GM19023 (cell line): ENCODE measurements around the gene CUX1.
A peak's percentile ranks its signal among the peaks of the same experiment; 100 is the strongest.

Experiments used
- ATAC-seq: cut with Tn5 transposase; IDR thresholded peaks from one replicate; pipeline ENCODE4 v1.9.1; 2021; ENCODE audit warnings: mild to moderate bottlenecking, moderate library complexity; ENCODE audit not compliant: unreplicated experiment

CUX1 gene

DNA sequence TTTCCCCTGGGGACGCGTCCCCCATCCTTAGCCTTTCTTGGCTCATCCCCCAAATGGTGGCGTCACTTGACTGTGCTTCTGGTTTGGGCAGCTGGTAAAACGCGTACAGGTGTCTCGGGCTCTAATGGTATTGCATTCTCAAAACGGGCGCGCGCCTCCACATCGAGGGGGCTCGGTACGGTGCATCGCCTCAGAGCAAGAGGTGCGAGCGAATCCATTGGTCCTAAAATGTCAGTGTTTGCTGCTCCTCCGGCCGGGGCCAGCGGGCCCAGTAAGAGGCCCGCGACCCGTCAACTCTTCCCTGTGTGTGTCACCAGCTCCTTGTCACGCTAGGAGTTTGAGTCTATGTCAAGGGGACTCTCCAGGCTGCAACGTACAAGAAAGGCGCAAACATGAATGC is 378.6 kb downstream of the CUX1 start:
- no peak for ATAC-seq

DNA sequence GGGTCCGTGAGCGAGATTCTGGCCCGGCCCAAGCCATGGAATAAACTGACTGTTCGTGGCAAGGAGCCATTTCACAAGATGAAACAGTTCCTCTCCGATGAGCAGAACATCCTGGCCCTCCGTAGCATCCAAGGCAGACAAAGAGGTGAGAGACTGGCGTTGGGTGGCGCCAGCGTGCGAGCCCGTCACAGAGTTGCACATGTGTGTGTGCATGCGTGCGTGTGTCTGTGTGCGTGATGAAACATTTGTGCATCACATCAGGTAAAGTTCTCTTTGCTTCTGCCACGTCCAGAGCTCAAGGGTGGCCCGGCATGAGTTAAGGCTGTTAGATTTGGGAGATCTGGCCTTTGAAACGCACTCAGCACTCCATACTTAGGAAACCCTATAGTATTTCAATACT is 379.7 kb downstream of the CUX1 start:
- no peak for ATAC-seq

DNA sequence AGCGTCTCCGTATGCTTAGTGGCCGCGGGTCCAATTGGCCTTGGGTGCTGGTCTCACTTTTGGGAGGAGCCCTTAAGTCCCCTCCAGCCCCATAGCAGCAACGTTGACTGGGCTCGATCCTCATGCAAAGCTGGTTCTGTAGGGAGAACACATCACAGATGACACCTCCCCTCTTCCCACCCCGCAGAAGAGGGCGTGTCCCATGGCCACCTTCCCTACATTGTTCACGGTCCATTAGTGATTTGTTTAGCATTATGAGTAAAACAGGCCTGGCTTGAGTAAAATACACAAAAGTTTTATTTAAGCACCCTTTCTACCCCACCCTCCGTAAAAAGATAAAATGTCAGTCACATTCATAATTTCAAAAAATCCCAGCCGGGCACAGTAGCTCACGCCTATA is 380.2 kb downstream of the CUX1 start:
- no peak for ATAC-seq

DNA sequence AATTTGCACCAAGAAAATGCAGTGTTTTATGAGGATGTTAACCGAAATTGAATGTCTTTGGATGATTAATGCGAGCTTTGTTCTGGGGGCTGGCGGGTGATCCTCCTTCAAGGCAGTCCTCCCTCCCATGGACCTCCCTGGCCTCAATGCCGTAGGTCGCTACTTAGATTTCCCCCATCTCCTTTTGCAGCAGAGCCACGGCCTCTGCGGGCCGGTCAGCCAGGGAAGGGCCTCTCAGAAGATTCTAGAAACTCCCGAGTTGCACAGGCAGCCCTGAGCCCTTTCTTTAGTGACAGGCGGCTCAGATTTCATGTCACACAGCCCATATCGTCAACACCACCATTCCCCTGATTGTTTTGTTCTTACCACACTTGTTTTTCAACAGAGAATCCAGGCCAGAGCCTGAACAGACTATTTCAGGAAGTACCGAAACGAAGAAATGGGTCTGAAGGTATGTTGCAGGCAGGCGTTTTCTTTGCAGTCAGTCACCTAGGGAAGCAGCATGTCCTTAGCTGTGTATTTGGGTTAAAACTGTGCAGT is 381.1 kb downstream of the CUX1 start:
- no peak for ATAC-seq

DNA sequence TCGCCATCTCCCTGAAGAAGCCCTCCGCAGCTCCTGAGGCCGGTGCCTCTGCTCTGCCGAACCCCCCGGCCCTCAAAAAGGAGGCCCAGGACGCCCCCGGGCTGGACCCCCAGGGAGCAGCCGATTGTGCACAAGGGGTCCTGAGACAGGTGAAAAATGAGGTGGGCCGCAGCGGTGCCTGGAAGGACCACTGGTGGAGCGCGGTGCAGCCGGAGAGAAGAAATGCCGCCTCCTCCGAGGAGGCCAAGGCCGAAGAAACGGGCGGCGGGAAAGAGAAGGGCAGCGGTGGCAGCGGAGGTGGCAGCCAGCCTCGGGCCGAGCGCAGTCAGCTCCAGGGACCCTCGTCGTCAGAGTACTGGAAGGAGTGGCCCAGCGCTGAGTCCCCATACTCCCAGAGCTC is 384.1 kb downstream of the CUX1 start:
- ATAC-seq: no peak

DNA sequence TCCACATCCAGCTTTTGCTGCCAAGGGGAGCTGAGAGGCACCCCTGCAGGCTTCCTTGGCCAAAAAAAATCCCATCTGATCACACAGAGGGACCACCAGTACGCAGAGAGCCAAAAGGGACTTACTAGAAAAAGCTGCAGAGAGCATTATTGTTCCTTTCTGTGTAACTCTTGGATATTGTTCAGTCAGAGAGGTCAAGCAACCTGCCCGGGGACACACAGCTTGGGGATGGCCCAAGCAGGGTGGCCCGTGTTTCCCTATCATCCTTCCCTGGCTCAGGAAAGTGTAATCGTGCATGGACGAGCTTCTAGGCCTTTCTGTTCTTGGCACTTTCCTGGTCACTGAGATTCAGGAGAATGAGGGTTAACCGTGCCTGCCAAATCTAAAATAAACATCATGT is 385.1 kb downstream of the CUX1 start:
- ATAC-seq: no peak

DNA sequence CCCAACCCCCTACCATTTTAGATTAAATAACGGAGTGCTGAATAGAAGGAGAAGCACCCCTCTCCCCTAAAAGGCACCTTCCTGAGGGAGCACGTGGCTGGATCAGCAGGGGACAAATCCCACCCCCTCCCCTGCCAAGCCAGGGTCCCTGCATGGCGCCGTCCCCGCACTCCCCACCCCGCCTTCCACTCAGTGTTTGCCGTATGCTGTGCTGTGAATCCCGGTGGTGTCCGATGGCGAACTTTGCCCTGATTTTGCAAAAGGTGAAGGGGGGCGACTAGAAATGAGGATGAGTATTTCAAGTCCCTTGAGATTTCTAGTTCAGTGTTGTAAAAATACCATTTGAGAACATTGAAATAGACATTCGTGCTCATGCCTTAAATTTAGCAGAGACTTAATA is 385.8 kb downstream of the CUX1 start:
- no peak for ATAC-seq

DNA sequence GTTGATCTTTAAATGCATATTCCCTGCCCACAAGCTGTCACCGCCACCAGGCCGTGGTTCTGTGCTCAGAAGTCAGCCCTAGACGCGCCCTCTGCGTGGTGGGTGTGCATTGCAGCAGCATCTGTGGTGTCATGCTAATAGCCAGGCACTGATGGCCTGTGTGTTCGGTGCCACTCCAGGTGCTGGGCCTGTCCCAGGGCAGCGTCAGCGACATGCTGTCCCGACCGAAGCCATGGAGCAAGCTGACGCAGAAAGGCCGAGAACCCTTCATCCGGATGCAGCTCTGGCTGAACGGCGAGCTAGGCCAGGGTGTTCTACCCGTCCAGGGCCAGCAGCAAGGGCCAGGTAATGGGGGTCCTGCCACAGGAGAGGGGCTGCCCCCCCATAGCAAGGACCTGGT is 386.8 kb downstream of the CUX1 start:
- no peak for ATAC-seq

DNA sequence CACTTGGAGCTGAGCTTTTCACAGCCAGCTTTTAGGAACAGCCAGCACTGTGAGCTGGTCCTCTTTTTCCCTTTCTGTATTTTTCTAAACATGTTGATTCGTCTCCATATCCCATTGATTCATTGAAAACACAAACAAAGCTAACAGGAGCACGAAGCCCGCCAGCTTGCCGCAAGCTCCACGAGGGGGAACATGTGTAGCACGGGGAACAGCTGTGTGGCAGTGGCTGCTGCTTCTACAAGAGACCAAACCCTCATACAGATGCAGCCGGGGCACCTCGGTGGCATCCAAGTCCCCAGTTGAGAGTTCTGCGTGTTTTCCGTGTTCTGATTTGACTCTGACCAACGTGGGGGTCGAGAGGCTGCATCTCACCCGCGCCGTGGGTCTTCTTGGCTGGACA is 388.5 kb downstream of the CUX1 start:
- ATAC-seq: no peak

DNA sequence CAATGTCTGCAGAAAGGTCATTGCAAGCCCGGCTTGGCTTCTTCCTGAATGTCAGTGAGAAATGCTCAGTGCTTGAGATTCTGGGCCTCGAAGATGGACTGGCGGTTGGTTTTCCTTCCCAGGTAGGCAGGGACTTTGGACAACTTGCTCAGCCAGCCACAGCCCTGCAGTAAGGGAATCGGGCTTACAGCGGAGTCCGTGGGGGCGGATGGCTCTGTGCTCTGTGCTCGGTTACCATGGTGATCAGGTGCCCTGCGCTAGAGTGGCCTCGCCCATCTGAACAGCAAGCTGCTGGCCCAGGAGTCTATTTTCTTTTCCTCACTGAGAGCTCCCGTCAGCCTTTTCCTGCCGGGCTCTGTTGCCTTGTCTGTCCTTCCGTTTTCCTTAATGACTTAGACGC is 391.4 kb downstream of the CUX1 start:
- no peak for ATAC-seq

DNA sequence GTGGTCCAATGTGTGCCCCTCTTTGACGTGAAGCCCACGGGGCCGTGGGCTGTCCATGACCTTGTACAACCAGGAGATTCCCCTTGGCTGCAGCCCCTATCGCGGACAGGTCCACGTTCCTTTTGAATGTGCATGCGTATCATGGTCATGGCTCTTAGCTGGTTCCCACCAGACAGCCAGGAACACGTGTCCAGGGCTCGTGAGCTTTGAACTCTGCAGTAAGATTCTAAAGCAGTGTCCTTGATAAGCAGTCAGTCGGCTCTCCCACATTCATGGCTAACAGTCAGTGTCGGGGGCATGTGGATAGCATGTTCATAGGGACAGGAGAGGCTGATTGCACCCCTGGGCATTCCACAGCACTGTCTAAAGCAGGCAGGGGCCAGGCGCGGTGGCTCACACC is 393.4 kb downstream of the CUX1 start:
- no peak for ATAC-seq

DNA sequence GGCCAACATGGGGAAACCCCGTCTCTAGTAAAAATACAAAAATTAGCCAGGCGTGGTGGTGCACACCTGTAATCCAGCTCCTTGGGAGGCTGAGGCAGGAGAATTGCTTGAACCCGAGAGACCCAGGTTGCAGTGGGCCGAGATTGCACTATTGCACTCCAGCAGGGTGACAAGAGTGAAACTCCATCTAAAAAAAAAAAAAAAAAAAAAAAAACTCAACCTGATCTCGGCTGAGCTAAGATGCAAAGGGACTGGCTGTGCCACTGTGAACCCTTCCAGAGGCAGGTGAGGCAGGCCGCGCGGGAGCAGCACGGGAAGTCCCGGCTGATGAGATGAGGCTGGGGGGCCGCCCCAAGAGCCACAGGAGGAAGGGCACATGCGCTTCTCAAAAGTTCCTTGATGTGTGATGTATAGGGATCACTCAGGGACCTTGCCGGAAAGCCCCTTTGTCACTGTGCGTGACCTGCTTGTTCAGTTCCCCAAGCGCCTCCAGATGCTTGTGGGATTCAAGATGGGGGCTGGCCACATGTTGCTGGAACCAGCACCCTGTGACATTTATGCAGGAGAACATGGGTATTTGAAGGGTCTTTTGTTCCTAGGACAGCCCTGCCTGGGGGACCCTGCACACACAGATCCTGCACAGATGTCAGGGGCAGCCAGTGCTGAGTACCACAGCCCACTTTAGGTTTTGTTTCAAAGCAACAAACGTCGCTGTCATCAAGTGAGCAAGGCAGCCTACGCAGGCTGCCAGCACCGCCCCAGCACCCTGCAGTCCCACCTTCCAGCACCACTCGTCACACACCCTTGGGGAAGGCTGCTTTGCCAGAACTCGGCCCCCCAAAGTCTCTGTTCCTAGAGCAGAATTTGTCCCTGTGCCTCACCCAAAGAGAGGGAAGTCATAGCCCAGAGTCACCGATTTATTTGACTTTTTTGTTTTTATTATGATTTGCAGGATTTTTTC is 394.4 kb downstream of the CUX1 start:
- peak; percentile 86 for ATAC-seq

DNA sequence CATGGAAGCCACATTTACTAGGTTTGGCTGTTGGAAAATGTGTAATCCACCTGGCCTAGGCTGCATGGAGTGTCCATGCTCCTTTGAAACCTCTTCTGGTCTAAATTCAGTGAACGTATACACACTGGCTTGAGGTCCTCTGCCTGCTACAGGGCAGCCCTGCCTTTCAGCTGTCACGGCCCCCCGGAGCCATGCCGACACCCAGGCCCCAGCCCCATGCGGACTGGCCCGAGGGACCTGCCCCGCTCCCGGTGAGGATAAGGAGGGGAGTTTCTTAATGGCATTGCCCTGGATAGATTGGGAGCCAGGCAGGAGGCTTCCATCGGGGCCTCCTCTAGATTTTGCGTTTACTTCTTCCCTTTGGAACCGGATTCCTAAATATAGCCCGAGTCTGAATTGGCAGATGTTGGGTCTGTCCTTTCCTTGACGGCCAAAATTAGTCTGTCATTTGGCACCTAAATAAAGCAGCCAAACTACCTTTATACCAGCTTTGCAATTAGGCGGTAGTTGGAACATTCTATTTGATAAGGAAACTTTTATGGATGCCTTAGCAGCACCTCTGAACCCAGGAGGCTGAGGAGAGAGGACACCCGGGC is 397.1 kb downstream of the CUX1 start:
- no peak for ATAC-seq

DNA sequence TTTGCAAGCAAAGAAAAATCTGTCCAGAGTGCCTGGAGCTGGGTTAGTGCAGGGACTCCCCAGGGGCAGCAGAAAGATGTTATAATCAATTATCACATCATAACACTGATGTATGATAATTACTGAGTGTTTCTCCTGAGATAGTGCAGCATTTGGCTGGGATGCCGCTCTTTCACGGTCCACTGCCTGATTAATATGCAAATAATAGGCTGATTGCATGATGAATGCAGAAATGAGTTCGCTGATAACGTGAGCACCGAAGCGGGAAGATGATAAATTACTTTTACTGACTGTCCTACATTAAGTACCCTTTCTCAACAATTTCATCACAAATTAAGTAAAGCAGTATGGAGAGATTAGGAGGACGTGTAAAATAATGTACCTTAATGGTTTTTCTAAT is 397.8 kb downstream of the CUX1 start:
- ATAC-seq: no peak

DNA sequence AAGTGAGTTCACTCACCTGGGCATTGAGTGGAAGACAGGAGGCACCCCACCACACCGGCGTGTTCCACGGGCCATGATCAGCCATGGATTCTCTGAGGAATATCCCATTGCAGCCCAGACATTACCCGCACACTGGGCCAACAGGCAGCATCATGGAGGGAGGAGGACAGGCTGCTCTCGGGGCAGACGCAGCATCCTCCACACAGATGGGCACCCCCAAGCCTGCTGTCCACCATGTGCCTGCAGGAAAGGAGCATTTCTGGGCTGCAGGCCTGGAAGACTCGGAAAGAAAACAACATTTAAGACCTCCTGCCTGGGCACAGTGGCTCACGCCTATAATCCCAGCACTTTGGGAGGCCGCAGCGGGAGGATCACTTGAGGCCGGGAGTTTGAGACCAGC is 398.3 kb downstream of the CUX1 start:
- ATAC-seq: no peak

DNA sequence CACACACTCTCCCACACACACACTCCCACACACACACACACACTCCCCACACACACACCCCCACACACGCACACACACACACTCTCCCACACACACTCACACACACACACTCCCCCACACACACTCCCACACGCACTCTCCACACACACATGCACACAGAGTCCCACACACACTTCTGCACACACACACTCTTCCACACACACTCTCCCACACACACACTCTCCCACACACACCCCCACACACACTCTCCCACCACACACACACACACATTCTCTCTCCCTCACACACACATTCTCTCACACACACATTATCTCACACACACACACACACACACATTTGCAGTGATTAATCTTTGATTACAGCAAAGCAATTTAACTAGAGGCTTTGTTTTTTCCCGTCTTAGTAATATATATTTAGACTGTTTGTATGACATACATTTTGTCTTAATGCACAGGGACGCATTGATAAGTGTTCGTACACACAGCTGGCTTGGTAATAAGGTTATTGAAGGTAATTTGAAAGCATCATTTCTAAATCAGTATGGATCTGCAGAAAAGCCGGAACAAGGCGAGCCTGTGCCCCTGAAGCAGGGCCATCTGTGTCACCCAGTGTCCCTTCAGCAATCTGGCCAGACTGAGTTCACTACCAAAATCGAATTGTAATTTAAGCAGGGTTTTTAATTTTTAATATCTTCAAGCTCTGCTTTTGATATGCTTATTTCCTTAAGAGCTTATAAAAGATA is 399.3 kb downstream of the CUX1 start:
- ATAC-seq: no peak

DNA sequence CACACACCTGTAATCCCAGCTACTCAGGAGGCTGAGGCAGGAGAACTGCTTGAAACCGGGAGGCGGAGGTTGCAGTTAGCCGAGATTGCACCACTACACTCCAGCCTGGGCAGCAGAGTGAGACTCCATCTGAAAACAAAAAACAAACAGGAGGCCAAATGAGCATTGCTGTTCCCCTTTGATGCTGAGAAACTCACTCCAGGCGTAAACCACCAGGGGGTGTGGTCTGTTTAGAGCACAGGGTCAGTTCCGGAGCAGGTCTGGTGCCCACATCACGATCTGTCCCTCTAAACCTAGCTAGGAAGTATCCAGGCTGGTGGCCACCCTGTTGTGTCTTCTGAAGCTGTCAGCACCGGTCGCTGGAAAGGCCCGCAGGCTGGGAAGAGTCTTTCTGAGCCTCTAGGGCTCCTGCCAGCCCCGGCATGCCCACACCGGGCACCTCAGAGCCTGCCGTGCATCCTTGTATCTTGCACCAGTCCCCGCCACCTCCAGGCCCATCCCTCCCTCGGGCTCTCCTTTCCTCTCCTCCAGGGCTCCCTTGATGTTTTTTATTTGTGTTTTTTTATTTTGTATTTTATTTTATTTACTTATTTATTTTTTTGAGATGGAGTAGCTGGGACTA is 402.9 kb downstream of the CUX1 start:
- ATAC-seq: no peak

DNA sequence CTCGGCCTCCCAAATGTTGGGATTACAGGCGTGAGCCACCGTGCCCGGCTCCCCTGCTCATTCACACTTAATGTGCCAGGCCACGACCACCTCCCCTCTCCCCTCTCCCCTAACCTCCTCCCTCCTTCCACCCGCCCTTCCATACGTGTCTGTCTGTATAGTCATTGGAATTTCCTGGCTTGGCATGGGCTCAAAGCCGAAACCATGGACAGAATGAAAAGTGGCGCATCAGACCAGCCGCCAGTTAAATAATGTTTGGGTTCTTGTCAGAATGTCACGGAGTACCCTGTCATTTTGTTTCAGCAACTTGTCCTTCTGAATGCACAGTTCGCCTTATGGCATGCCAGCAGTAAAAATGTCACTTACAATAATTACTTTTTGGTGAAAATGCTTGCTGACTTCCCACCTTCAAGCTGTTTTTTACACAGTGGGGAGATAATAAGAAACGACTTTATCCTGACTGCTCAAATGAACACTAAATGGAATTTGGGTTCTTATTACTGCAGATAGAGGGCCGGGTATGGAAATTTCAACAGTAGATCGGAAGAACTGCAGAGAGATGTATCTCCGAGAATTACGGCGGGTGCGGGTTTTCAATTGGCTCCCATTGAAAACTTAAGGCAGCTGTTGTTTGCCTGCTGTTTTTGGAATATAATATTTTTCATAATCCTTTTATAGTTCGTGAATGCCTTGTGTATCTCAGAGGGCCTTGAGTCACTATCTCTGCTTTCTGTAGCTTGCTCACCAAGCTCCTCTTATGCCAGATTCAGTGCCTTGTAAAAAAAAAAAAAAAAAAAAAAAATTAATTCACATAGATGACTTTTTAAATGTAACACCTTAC is 403.8 kb downstream of the CUX1 start:
- no peak for ATAC-seq

DNA sequence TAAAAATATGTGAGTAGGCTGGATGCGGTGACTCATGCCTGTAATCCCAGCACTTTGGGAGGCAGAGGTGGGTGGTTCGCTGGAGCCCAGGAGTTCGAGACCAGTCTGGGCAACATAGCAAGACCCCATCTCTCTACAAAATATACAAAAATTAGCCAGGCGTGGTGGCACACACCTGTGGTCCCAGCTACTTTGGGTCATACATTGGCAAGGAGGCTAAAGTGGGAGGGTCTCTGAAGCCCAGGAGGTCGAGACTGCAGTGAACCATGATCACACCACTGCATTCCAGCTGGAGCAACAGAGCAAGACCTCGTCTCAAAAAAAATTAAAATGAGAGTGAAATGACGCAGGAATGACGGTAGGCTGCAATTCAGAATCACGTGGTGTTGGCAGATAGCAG is 404.5 kb downstream of the CUX1 start:
- ATAC-seq: no peak

DNA sequence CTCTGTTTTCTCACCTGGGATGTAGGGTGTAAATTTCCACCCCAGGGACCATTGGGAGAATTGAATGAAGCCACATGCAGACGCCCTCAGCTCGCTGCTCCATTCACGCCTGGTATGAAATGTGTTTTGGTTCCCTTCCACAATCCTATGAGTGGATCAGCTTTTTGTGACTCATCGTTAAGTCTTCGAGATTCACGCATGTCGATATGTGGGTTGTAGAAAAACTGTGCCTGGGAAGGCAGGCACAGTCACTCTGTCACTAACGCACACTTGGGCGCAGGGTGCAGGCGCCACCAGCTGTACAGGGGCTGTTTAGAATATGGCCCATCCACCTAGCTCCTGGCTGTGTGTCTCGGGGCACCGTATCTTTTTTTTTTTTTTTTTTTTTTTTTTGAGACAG is 405.0 kb downstream of the CUX1 start:
- ATAC-seq: no peak
